Coronary artery (tissue), 2 donors: Measurements from ENCODE around the gene IGF2BP3.

ENCODE experiments used
- DNase-seq: peaks from one replicate; pipeline ENCODE4 v3.0.0-alpha.2; 2017; ENCODE audit warnings: low spot score
- H3K27ac ChIP-seq, 2 donors: fragments of 200-600 bp; sonication (generic); one replicate each; pipeline ENCODE4 v1.5.1; 2016 to 2019
- H3K4me3 ChIP-seq: fragments of 200-600 bp; sonication (generic); 2 replicates; pipeline ENCODE4 v1.5.1; 2016; ENCODE audit warnings: mild to moderate bottlenecking, moderate library complexity
- CTCF ChIP-seq: fragments of 200-600 bp; sonication (generic); IDR thresholded peaks from one replicate; pipeline ENCODE4 v1.5.1; 2019; ENCODE audit warnings: antibody characterized with exemption

IGF2BP3 gene

GRCh38 chr7:23290993-23291392 lies 179.3 kb downstream of the IGF2BP3 start:
- Histone ChIP-seq H3K4me3 (no peak overlapping the region), H3K27ac (no peak overlapping the region)
- no peak for DNase-seq
- TF ChIP-seq CTCF = no peak

- no peak overlapping the region for H3K4me3 ChIP-seq
- no peak for TF ChIP-seq CTCF
- DNase-seq = no peak
- H3K27ac ChIP-seq = no peak overlapping the region
These were observed 182.7 kb downstream of the IGF2BP3 start for GRCh38 chr7:23287612-23288011.

- Histone ChIP-seq H3K27ac (no peak overlapping the region), H3K4me3 (no peak overlapping the region)
- no peak for TF ChIP-seq CTCF
- no peak for DNase-seq
These were observed 184.3 kb downstream of the IGF2BP3 start for GRCh38 chr7:23285657-23286646.

GRCh38 chr7:23284871-23285270 lies 185.4 kb downstream of the IGF2BP3 start:
- no peak for TF ChIP-seq CTCF
- no peak for DNase-seq
- Histone ChIP-seq H3K4me3 (no peak overlapping the region), H3K27ac (no peak overlapping the region)

DNA sequence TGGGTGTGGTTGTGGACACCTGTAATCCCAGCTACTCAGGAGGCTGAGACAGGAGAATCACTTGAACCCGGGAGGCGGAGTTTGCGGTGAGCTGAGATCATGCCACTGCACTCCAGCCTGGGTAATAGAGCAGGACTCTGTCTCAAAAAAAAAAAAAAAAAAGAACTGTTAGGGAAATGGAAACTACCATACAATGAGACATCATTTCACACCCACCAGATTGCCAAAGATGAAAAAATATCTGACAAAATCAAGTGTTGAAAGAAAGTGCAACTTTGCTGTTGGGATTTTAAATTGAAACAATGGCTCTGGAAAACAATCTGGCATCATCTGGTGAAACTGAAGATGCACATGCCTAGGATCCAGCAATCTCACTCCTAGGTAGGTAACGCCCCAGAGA lies 187.2 kb downstream of the IGF2BP3 start:
- Histone ChIP-seq H3K27ac (no peak overlapping the region), H3K4me3 (no peak overlapping the region)
- no peak for DNase-seq
- TF ChIP-seq CTCF = no peak

DNA sequence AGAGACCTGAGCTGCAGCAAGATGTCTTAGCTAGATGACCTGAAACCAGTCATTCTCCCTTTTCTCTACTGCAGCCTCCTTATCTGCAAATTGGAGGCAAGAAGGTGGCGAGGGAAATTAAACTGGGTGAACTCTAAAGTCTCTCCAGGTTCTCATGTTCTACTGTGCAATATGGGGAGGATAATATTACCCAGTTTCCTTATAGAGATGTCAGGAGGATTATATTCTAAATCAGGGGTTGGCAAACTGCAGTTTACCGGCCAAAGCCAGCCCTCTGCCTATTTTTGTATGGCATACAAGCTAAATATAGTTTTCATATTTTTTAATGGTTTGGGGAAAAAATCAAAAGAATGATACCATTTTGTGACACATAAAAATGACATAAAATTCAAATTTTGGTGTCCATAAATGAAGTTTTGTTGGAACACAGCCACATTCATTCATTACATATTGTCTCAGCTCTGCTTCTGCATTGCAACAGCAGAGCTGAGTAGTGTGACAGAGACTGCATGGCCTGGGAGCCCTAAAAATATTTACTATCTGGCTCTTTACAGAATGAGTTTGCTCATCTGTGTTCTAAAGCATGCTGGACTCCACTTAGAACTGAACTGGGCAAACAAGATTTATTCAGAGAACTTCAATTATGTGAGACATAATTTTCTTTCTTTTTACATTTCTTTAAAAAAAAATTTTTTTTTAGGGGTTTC lies 190.3 kb downstream of the IGF2BP3 start:
- TF ChIP-seq CTCF = no peak
- no peak for DNase-seq
- Histone ChIP-seq H3K27ac (no peak overlapping the region), H3K4me3 (no peak overlapping the region)
